Prostate gland (tissue), 2 donors: ENCODE results near the gene CCDC47. TPM values are rescaled to one million over a fixed set of nuclear protein-coding genes. Genes with fewer than 3 reads are reported as not detected.

Experiments used
- DNase-seq: peaks from one replicate; pipeline ENCODE4 v3.0.0-alpha.2; 2019; ENCODE audit warnings: low spot score
- H3K27ac ChIP-seq, 2 donors: fragments of 200-600 bp; sonication (generic); 2 replicates each; pipeline ENCODE4 v1.5.1; 2017 to 2019
- H3K27me3 ChIP-seq: fragments of 200-600 bp; sonication (generic); replicated peaks from 2 replicates; pipeline ENCODE4 v1.5.1; 2019; ENCODE audit not compliant: insufficient read depth
- H3K36me3 ChIP-seq, 2 donors: fragments of 200-600 bp; sonication (generic); 1 replicate in 1 of 2; 2 replicates in 1 of 2; pipeline versions ENCODE4 v1.5.1 to v1.8.1; 2017 to 2019
- H3K4me1 ChIP-seq: fragments of 200-600 bp; sonication (generic); replicated peaks from 2 replicates; pipeline ENCODE4 v1.5.1; 2019
- H3K4me3 ChIP-seq, 2 donors: fragments of 200-600 bp; sonication (generic); 2 replicates each; pipeline ENCODE4 v1.5.1; 2017 to 2019
- H3K9me3 ChIP-seq: fragments of 200-600 bp; sonication (generic); 2 replicates; pipeline ENCODE4 v1.5.1; 2017
- POLR2A ChIP-seq: fragments of 450-650 bp; IDR thresholded peaks from one replicate; pipeline ENCODE4 v1.6.1; 2016; ENCODE audit warnings: antibody characterized with exemption, mild to moderate bottlenecking
- POLR2AphosphoS5 ChIP-seq: sonication (generic); formaldehyde crosslinking; IDR thresholded peaks from one replicate; pipeline ENCODE4 v1.6.1; 2017; ENCODE audit warnings: antibody characterized with exemption
- WGBS: methylation state at CpG from one replicate; pipeline ENCODE4 v1.1.5; 2018; 5-methylcytosine and 5-hydroxymethylcytosine counted together
- intact Hi-C: fragments of 100-400 bp; cut with DNase I; formaldehyde crosslinking; loops from one replicate; pipeline ENCODE4 v1.14.2; 2022
- total RNA-seq, 2 donors: library from RNA; depleted of rRNA; stranded (reverse); fragments of >200 nt; gene quantifications; one replicate each; pipeline ENCODE4 v1.1.0, GENCODE V29; 2016
- TF ChIP-seq, protein P1 (sequence below), 4 experiments: fragments of 200-600 bp in 2 of 4; fragments of 450-650 bp in 2 of 4; sonication (generic) in 2 of 4; IDR thresholded peaks; 1 replicate in 3 of 4; 2 replicates in 1 of 4; pipeline ENCODE4 v1.5.1; 2016 to 2019; ENCODE audit warnings: antibody characterized with exemption in 4 of 4, mild to moderate bottlenecking in 2 of 4, moderate library complexity in 2 of 4

Gene CCDC47
- total RNA-seq, 2 donors from 2014 or later: 50.3 to 90.8 TPM

DNA sequence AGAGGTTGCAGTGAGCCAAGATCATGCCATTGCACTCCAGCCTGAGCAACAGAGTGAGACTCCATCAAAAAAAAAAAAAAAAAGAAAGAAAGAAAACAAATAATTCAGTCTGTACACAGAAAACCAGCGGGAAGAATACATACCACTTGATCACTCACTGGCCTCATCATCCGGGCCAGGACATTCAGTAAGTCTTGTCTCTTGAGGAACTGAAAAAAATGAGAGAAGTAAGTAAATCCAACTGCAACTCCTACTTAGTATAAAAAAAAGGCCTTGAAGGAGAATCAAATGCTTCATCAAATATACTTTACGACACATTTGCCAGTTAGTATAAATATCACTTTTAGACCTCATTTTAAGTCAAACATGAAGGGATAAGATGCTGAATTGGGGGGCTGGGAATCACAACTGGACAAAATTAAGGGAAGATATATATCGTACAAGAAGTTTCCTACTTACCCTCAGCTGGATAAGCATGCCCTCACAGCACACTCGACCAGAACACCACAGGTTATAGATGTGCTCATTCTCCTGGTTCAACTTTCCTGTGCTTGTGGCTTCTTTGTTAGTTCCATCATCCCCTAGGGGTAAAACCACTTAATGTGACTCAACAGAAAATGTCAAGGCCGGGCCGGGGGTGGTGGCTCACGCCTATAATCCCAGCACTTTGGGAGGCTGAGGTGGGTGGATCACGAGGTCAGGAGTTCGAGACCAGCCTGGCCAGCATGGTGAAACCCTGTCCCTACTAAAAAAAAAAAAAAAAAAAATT lies 12.4 kb downstream of the CCDC47 start:
- 82% methylated on average over 10 of the region's 10 CpGs for WGBS
- intact Hi-C loops: no loop called here
- Histone ChIP-seq H3K36me3 (peaks cover 6 to 9% of the 10 kb centered on the region in 2 donors), H3K27ac (no peak overlapping the region), H3K4me3 (no peak overlapping the region), H3K4me1 (no peaks in the 10 kb centered on the region), H3K27me3 (no peaks in the 10 kb centered on the region), H3K9me3 (no peaks in the 10 kb centered on the region)
- TF ChIP-seq POLR2A: no peak
- TF ChIP-seq, protein P1, sequence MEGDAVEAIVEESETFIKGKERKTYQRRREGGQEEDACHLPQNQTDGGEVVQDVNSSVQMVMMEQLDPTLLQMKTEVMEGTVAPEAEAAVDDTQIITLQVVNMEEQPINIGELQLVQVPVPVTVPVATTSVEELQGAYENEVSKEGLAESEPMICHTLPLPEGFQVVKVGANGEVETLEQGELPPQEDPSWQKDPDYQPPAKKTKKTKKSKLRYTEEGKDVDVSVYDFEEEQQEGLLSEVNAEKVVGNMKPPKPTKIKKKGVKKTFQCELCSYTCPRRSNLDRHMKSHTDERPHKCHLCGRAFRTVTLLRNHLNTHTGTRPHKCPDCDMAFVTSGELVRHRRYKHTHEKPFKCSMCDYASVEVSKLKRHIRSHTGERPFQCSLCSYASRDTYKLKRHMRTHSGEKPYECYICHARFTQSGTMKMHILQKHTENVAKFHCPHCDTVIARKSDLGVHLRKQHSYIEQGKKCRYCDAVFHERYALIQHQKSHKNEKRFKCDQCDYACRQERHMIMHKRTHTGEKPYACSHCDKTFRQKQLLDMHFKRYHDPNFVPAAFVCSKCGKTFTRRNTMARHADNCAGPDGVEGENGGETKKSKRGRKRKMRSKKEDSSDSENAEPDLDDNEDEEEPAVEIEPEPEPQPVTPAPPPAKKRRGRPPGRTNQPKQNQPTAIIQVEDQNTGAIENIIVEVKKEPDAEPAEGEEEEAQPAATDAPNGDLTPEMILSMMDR (IDR thresholded peaks at IDR 0.05): no peak
- TF ChIP-seq POLR2AphosphoS5: no peak
- no peak for DNase-seq

DNA sequence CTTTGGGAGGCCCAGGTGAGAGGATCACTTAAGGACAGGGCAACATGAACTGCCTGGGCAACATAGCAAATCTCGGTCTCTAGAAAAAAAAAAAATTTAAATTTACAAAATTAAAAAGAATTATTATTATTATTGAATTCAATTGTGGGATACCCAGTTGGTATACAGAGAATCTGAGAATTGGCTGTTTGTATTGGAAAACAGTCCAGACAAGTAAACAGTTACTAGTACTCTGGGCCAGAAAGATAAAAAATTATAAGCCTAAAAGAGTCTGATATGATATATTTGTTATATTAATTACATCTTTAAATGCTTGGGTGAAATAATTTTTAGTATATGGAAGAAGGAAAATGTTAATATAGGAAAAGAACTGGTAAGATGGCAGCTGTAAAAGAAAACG lies 15.0 kb downstream of the CCDC47 start:
- Histone ChIP-seq H3K27me3 (no peaks in the 10 kb centered on the region), H3K9me3 (no peaks in the 10 kb centered on the region), H3K4me3 (no peak overlapping the region), H3K36me3 (peaks cover 9 to 11% of the 10 kb centered on the region in 2 donors), H3K4me1 (no peaks in the 10 kb centered on the region), H3K27ac (no peak overlapping the region)
- WGBS: 80% methylated on average over 2 of the region's 2 CpGs
- DNase-seq: no peak
- intact Hi-C loops: no loop called here
- TF ChIP-seq POLR2A (no peak), POLR2AphosphoS5 (no peak)
- TF ChIP-seq, protein P1 (IDR thresholded peaks at IDR 0.05): no peak

DNA sequence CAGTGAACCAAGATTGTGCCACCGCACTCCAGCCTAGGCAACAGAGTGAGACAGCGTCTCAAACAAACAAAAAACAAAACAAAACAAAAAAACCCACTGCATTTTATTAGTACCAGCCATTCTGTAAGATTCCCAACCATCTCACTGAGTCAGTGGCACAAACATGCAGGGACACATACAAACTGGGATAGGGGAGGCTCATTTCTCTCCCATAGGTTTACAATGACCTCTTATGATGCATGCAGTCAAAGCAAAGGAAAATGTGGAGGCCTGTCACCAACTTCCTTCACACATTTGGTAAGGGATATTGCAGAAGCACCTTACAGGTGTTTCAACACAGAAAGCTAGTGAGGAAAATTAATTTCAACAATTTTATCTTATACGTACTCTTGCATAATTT lies 19.4 kb downstream of the CCDC47 start:
- Histone ChIP-seq H3K27ac (no peak overlapping the region), H3K9me3 (no peaks in the 10 kb centered on the region), H3K4me1 (no peaks in the 10 kb centered on the region), H3K36me3 (peaks cover 4% of the 10 kb centered on the region in 2 donors), H3K27me3 (no peaks in the 10 kb centered on the region), H3K4me3 (no peak overlapping the region)
- DNase-seq: no peak
- intact Hi-C loops: no loop called here
- 87% methylated on average over 3 of the region's 3 CpGs for WGBS
- TF ChIP-seq, protein P1 (IDR thresholded peaks at IDR 0.05): no peak
- TF ChIP-seq POLR2AphosphoS5 (no peak), POLR2A (no peak)

DNA sequence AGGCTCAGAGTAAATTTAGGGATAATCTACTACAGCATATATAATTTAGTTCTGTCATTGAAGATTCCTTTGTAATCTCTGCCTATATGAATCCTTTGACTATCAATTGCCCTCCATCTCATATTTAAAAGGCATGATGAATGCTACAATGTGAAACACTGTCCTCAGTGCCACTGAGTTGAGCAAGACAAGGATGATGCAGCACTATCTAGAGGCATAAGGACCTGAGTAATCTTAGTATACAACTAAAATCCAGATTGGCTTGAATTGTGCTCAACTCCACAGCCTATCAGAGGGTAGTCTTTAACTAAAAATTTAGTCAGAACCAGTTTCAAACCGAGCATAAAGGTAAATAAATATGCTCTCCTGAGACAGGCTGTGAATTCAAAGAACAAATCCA lies 20.2 kb downstream of the CCDC47 start:
- DNase-seq: no peak
- H3K36me3 ChIP-seq: peaks cover 4% of the 10 kb centered on the region in 2 donors
- TF ChIP-seq POLR2A (no peak), POLR2AphosphoS5 (no peak)
- TF ChIP-seq, protein P1 (IDR thresholded peaks at IDR 0.05): no peak
- H3K27me3 ChIP-seq: no peaks in the 10 kb centered on the region
- H3K27ac ChIP-seq: no peak overlapping the region
- H3K4me3 ChIP-seq: no peak overlapping the region
- WGBS: 72% methylated on average over 1 of the region's 1 CpG
- H3K9me3 ChIP-seq: no peaks in the 10 kb centered on the region
- intact Hi-C loops: no loop called here
- no peaks in the 10 kb centered on the region for H3K4me1 ChIP-seq

DNA sequence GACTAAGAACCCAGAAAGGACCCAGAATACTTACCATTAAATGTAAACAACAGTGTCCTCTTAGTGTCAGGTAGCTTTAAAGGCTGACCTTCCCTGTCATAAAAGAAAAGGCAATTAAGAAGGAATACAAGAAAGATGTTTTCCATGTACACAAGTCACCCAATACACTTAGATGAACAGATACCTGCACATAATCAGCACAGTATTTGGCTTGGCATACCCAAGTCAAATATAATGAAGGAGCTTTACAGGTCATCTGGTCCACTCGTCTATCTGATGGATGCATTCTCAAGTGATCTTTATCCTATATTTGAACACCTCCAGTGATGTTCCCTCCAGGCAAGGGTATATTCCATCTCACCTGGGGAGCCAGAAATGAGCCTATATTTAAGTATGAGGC lies 20.7 kb downstream of the CCDC47 start:
- no peaks in the 10 kb centered on the region for H3K9me3 ChIP-seq
- intact Hi-C loops: no loop called here
- no peak for DNase-seq
- no peaks in the 10 kb centered on the region for H3K27me3 ChIP-seq
- TF ChIP-seq POLR2AphosphoS5: no peak
- TF ChIP-seq, protein P1 (IDR thresholded peaks at IDR 0.05): no peak
- no peak for TF ChIP-seq POLR2A
- H3K36me3 ChIP-seq: peaks cover 4% of the 10 kb centered on the region in 2 donors
- no peaks in the 10 kb centered on the region for H3K4me1 ChIP-seq
- H3K27ac ChIP-seq: no peak overlapping the region
- 35% methylated on average over 1 of the region's 1 CpG for WGBS
- no peak overlapping the region for H3K4me3 ChIP-seq
